ENCODE results near the gene STARD7. TPM values are rescaled to one million over a fixed set of nuclear protein-coding genes. Genes with fewer than 3 reads are reported as not detected.

STARD7 gene
- total and polyA plus RNA-seq, 2 donors (not counting 3 experiments of a cell fraction or from before 2014, with no cell fraction given), result 61.2 to 132 TPM

- Histone ChIP-seq H3K79me2 (ENCODE audit: control insufficient read depth, insufficient read depth, low read length) (no peaks in the 10 kb centered on the region), H3K27ac (ENCODE audit: insufficient read depth, low read depth, low read length) (peak overlapping the region; percentile 71), H3K36me3 (ENCODE audit: control insufficient read depth in 2 of 2, extremely low read depth in 1 of 2, insufficient read depth in 2 of 2, low read length in 2 of 2) (no peaks in the 10 kb centered on the region), H3K9me1 (replicated peaks; ENCODE audit: control insufficient read depth, extremely low read depth, insufficient read depth, low read length) (no peaks in the 10 kb centered on the region), H3K27me3 (ENCODE audit: control insufficient read depth in 2 of 2, insufficient read depth in 2 of 2, low read length in 2 of 2) (no peaks in the 10 kb centered on the region), H3K4me2 (ENCODE audit: insufficient read depth, low read length) (peak overlapping the region; percentile 31), H3K9me3 (replicated peaks; ENCODE audit: control insufficient read depth, insufficient read depth, low read length) (no peaks in the 10 kb centered on the region), H3K4me1 (ENCODE audit: control insufficient read depth, extremely low read depth, insufficient read depth, low read length) (peaks cover 31% of the 10 kb centered on the region), H3K4me3 (replicated peaks in 1 of 3; ENCODE audit: insufficient read depth in 1 of 3, low read depth in 1 of 3, low read length in 3 of 3) (no peak overlapping the region), H2AFZ (ENCODE audit: low read depth, low read length) (peak overlapping the region; percentile 70), H3K9ac (replicated peaks; ENCODE audit: extremely low read depth, insufficient read depth, low read length) (peak overlapping the region; percentile 13), H4K20me1 (replicated peaks; ENCODE audit: control insufficient read depth, extremely low read depth, insufficient read depth, low read length) (no peaks in the 10 kb centered on the region)
- dilution Hi-C loops (cut with MboI; ENCODE audit: extremely low pct_ligation_motif_present, low sequenced_read_pairs) (no loop called here), intact Hi-C loops (cut with micrococcal nuclease) (loop anchor here (1.0 to 2.0 kb wide), 2 partner anchors 18 to 33 kb away; partner anchors contain the start of gene STARD7)
- peak; percentile 96 for FAIRE-seq
- ChIA-PET POLR2A (no interaction called here), CTCF (interaction anchor here (0.7 to 1.6 kb wide), 5 partner anchors 19 to 68 kb away, joined by 3 to 10 read pairs (median 3); no protein-coding TSS in a partner anchor)
- no TSS peak for BruUV-seq (replicated peaks)
- TF ChIP-seq, protein P1, sequence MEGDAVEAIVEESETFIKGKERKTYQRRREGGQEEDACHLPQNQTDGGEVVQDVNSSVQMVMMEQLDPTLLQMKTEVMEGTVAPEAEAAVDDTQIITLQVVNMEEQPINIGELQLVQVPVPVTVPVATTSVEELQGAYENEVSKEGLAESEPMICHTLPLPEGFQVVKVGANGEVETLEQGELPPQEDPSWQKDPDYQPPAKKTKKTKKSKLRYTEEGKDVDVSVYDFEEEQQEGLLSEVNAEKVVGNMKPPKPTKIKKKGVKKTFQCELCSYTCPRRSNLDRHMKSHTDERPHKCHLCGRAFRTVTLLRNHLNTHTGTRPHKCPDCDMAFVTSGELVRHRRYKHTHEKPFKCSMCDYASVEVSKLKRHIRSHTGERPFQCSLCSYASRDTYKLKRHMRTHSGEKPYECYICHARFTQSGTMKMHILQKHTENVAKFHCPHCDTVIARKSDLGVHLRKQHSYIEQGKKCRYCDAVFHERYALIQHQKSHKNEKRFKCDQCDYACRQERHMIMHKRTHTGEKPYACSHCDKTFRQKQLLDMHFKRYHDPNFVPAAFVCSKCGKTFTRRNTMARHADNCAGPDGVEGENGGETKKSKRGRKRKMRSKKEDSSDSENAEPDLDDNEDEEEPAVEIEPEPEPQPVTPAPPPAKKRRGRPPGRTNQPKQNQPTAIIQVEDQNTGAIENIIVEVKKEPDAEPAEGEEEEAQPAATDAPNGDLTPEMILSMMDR (IDR thresholded peaks at IDR 0.05; ENCODE audit: extremely low read depth in 1 of 2, insufficient read depth in 1 of 2, low read depth in 1 of 2, low read length in 2 of 2), result no peak
- TF ChIP-seq JUN (IDR thresholded peaks at IDR 0.05; ENCODE audit: borderline replicate concordance, insufficient read depth, insufficient read length, low read depth) (no peak), EZH2 (IDR thresholded peaks at IDR 0.05; ENCODE audit: borderline replicate concordance, low read depth, low read length, severe bottlenecking) (no peak), POLR2AphosphoS5 (IDR thresholded peaks at IDR 0.05; ENCODE audit: insufficient read depth, low read depth, low read length) (peak; percentile 44)
- peak; percentile 76 for DNase-seq (ENCODE audit: low read depth, low spot score)
Observed at GRCh38 chr2:96241900-96242611, 33.4 kb upstream of the STARD7 start.
